Endodermal cell (in vitro differentiated cells): Measurements from ENCODE around the gene PLA2G4F. TPM values are rescaled to one million over a fixed set of nuclear protein-coding genes. Genes with fewer than 3 reads are reported as not detected.

ENCODE experiments used
- DNase-seq: peaks from one replicate; pipeline ENCODE4 v3.0.0-alpha.2; 2017
- H3K27ac ChIP-seq: 2 replicates; pipeline ENCODE4 v1.5.1; 2013; ENCODE audit warnings: mild to moderate bottlenecking, low read depth, low read length, moderate library complexity
- H3K27me3 ChIP-seq: 2 replicates; pipeline ENCODE4 v1.6.1; 2013; ENCODE audit warnings: mild to moderate bottlenecking, low read length, moderate library complexity; ENCODE audit not compliant: insufficient read depth, control insufficient read depth, poor library complexity, severe bottlenecking
- H3K36me3 ChIP-seq: 2 replicates; pipeline ENCODE4 v1.7.0; 2013; ENCODE audit warnings: mild to moderate bottlenecking, low read length, moderate library complexity; ENCODE audit not compliant: control insufficient read depth, insufficient read depth
- H3K4me1 ChIP-seq: one replicate; pipeline ENCODE4 v1.7.0; 2013; ENCODE audit warnings: low read length; ENCODE audit not compliant: control insufficient read depth, insufficient read depth
- H3K4me3 ChIP-seq: 2 replicates; pipeline ENCODE4 v1.5.1; 2013; ENCODE audit warnings: mild to moderate bottlenecking, low read length, moderate library complexity
- H3K9ac ChIP-seq: 2 replicates; pipeline ENCODE4 v1.6.1; 2013; ENCODE audit warnings: mild to moderate bottlenecking, low read length, moderate library complexity; ENCODE audit not compliant: poor library complexity, severe bottlenecking; ENCODE audit errors: extremely low read depth
- H3K9me3 ChIP-seq: 2 replicates; pipeline ENCODE4 v1.6.1; 2013; ENCODE audit warnings: mild to moderate bottlenecking, low read length, moderate library complexity; ENCODE audit not compliant: control insufficient read depth
- H3K27ac Mint-ChIP-seq: 2 replicates; pipeline ENCODE4 v1.8.0; 2020; ENCODE audit warnings: mixed read lengths
- H3K27me3 Mint-ChIP-seq: 2 replicates; pipeline ENCODE4 v1.8.0; 2021; ENCODE audit warnings: mild to moderate bottlenecking, mixed read lengths; ENCODE audit not compliant: insufficient read depth
- H3K36me3 Mint-ChIP-seq: 2 replicates; pipeline ENCODE4 v1.8.0; 2020; ENCODE audit warnings: low read depth, mixed read lengths
- H3K4me1 Mint-ChIP-seq: 2 replicates; pipeline ENCODE4 v1.8.0; 2020; ENCODE audit warnings: mixed read lengths
- H3K4me3 Mint-ChIP-seq: 2 replicates; pipeline ENCODE4 v1.8.0; 2020; ENCODE audit warnings: mild to moderate bottlenecking, moderate library complexity, mixed read lengths
- H3K9me3 Mint-ChIP-seq: 2 replicates; pipeline ENCODE4 v1.8.0; 2020; ENCODE audit warnings: mild to moderate bottlenecking, mixed read lengths
- WGBS, 2 experiments: methylation state at CpG; one replicate each; pipeline versions ENCODE4 v1.1.5 to v1.1.7; 2013; ENCODE audit warnings: missing lambda C conversion rate in 2 of 2, mixed read lengths in 1 of 2; ENCODE audit not compliant: insufficient coverage in 1 of 2, insufficient read length in 1 of 2; 5-methylcytosine and 5-hydroxymethylcytosine counted together
- total RNA-seq, 2 donors: library from RNA; stranded (reverse); fragmentation: NEBNext Ultra II Directional in 1 of 2; extraction: Animal tissue kit (Norgen Biotek cat#: 25700) in 1 of 2; gene quantifications; 2 replicates in 1 of 2; 3 replicates in 1 of 2; pipeline ENCODE4 v1.2.1, GENCODE V29; 2021
- TF ChIP-seq, protein P1 (sequence below): fragments of 200-600 bp; sonication (generic); conservative IDR thresholded peaks from 2 replicates; pipeline ENCODE4 v1.5.0; 2021; ENCODE audit warnings: antibody characterized with exemption, mild to moderate bottlenecking

The PLA2G4F gene
- total RNA-seq, 2 donors from 2014 or later, result 0.22 TPM; not detected in 1

- no CpG with 5 or more reads among the region's 1 CpG for WGBS, 2 experiments
- Histone ChIP-seq H3K4me3 (no peak overlapping the region), H3K27ac (no peak overlapping the region), H3K27me3 (no peaks in the 10 kb centered on the region), H3K36me3 (peaks cover 22% of the 10 kb centered on the region), H3K9me3 (no peaks in the 10 kb centered on the region), H3K4me1 (peaks cover under 1% of the 10 kb centered on the region), H3K9ac (no peak overlapping the region)
- Mint-ChIP-seq H3K4me3 (no peak overlapping the region), H3K9me3 (peaks cover 4% of the 10 kb centered on the region), H3K27ac (no peak overlapping the region), H3K4me1 (peaks cover under 1% of the 10 kb centered on the region), H3K27me3 (no peaks in the 10 kb centered on the region), H3K36me3 (peaks cover 41% of the 10 kb centered on the region)
- TF ChIP-seq, protein P1, sequence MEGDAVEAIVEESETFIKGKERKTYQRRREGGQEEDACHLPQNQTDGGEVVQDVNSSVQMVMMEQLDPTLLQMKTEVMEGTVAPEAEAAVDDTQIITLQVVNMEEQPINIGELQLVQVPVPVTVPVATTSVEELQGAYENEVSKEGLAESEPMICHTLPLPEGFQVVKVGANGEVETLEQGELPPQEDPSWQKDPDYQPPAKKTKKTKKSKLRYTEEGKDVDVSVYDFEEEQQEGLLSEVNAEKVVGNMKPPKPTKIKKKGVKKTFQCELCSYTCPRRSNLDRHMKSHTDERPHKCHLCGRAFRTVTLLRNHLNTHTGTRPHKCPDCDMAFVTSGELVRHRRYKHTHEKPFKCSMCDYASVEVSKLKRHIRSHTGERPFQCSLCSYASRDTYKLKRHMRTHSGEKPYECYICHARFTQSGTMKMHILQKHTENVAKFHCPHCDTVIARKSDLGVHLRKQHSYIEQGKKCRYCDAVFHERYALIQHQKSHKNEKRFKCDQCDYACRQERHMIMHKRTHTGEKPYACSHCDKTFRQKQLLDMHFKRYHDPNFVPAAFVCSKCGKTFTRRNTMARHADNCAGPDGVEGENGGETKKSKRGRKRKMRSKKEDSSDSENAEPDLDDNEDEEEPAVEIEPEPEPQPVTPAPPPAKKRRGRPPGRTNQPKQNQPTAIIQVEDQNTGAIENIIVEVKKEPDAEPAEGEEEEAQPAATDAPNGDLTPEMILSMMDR, result no peak
- no peak for DNase-seq
These were observed 45.4 kb upstream of the PLA2G4F start for GRCh38 chr15:42201801-42202200.

DNA sequence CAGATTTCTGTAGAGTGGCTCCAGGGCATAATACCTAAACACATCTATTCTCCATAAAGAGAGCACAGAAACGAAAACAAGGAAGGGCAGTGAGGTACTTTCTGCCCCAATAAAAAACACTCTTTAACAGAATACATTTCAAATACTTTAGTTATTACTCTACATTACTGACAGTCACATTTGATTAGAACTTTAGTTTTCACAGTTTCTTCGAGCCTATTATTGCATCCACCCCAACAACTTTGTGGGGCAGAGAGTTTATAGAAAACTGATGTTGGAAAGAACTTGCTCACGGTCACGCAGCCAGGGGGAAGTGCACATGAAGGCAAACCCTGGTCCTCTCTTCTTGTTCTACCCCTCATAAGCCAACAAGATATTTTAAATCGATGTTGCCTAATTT lies 42.7 kb upstream of the PLA2G4F start:
- WGBS, 2 experiments, result 88 to 90% methylated on average over 1 to 5 of the region's 5 CpGs
- DNase-seq, result no peak
- no peak overlapping the region for H3K27ac ChIP-seq
- Mint-ChIP-seq H3K4me1 (no peaks in the 10 kb centered on the region), H3K27me3 (no peaks in the 10 kb centered on the region), H3K36me3 (peaks cover 64% of the 10 kb centered on the region), H3K9me3 (peaks cover 14% of the 10 kb centered on the region), H3K4me3 (no peak overlapping the region), H3K27ac (no peak overlapping the region)
- no peaks in the 10 kb centered on the region for H3K9me3 ChIP-seq
- H3K4me3 ChIP-seq, result no peak overlapping the region
- peaks cover 24% of the 10 kb centered on the region for H3K36me3 ChIP-seq
- no peaks in the 10 kb centered on the region for H3K27me3 ChIP-seq
- H3K9ac ChIP-seq, result no peak overlapping the region
- no peaks in the 10 kb centered on the region for H3K4me1 ChIP-seq
- TF ChIP-seq, protein P1, result no peak

DNA sequence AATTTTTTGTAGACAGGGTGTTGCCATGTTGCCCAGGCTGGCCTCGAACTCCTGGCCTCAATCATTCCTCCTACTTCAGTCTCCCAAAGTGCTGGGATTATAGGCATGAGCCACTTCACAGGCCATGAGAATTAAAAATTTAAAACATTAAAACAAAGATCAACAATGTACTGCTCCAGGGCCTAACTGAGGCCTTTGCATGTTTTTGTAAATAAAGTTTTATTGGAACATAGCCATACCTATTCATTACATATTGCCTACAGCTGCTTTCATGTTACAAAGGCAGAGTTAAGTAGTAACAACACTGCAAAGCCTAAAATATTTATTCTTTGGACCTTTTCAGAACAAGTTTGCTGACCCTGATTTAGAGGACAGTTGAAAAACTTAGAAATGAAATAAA lies 42.1 kb upstream of the PLA2G4F start:
- Histone ChIP-seq H3K9me3 (no peaks in the 10 kb centered on the region), H3K36me3 (peaks cover 30% of the 10 kb centered on the region), H3K27me3 (no peaks in the 10 kb centered on the region), H3K4me3 (no peak overlapping the region), H3K27ac (no peak overlapping the region), H3K9ac (no peak overlapping the region), H3K4me1 (no peaks in the 10 kb centered on the region)
- peaks cover 68% of the 10 kb centered on the region for H3K36me3 Mint-ChIP-seq
- no peak for DNase-seq
- no peak overlapping the region for H3K4me3 Mint-ChIP-seq
- H3K27ac Mint-ChIP-seq, result no peak overlapping the region
- H3K9me3 Mint-ChIP-seq, result peaks cover 14% of the 10 kb centered on the region
- TF ChIP-seq, protein P1, result no peak
- 100% methylated on average over 1 of the region's 1 CpG for WGBS, 2 experiments
- H3K27me3 Mint-ChIP-seq, result no peaks in the 10 kb centered on the region
- H3K4me1 Mint-ChIP-seq, result no peaks in the 10 kb centered on the region
